Stimulated activated naive CD8-positive, alpha-beta T cell treated with anti-CD3 and anti-CD28 coated beads, Interleukin-15, Interleukin-2, amounts not matched to agents 100 ng/mL and 50 ng/mL, for 24 hours (primary cell): ENCODE measurements around the gene CGNL1.

Experiments
- H3K27ac Mint-ChIP-seq: one replicate; pipeline ENCODE4 v1.8.0; 2021; ENCODE audit warnings: mild to moderate bottlenecking, mixed read lengths
- H3K27me3 Mint-ChIP-seq: one replicate; pipeline ENCODE4 v1.8.0; 2021; ENCODE audit warnings: mixed read lengths
- H3K36me3 Mint-ChIP-seq: one replicate; pipeline ENCODE4 v1.8.0; 2021; ENCODE audit warnings: low read depth, mixed read lengths
- H3K4me1 Mint-ChIP-seq: one replicate; pipeline ENCODE4 v1.8.0; 2021; ENCODE audit warnings: low read depth, mixed read lengths
- H3K4me3 Mint-ChIP-seq: one replicate; pipeline ENCODE4 v1.8.0; 2021; ENCODE audit warnings: mild to moderate bottlenecking, mixed read lengths
- H3K9me3 Mint-ChIP-seq: one replicate; pipeline ENCODE4 v1.8.0; 2021; ENCODE audit warnings: mixed read lengths

CGNL1 gene

GRCh38 chr15:57340682-57341259 is 35.5 kb upstream of the CGNL1 start:
- Mint-ChIP-seq H3K4me3 (no peak overlapping the region), H3K27ac (no peak overlapping the region), H3K9me3 (no peaks in the 10 kb centered on the region), H3K4me1 (no peaks in the 10 kb centered on the region), H3K27me3 (peaks cover 8% of the 10 kb centered on the region), H3K36me3 (no peaks in the 10 kb centered on the region)

- Mint-ChIP-seq H3K9me3 (no peaks in the 10 kb centered on the region), H3K4me3 (no peak overlapping the region), H3K36me3 (no peaks in the 10 kb centered on the region), H3K27ac (no peak overlapping the region), H3K4me1 (no peaks in the 10 kb centered on the region), H3K27me3 (peaks cover 5% of the 10 kb centered on the region)
Observed at GRCh38 chr15:57343048-57343447, 33.3 kb upstream of the CGNL1 start.

GRCh38 chr15:57343498-57343897 is 32.8 kb upstream of the CGNL1 start:
- Mint-ChIP-seq H3K27me3 (peaks cover 5% of the 10 kb centered on the region), H3K4me1 (no peaks in the 10 kb centered on the region), H3K27ac (no peak overlapping the region)

GRCh38 chr15:57344282-57344681 is 32.0 kb upstream of the CGNL1 start:
- no peaks in the 10 kb centered on the region for H3K36me3 Mint-ChIP-seq
- H3K4me3 Mint-ChIP-seq = no peak overlapping the region
- H3K4me1 Mint-ChIP-seq = no peaks in the 10 kb centered on the region
- H3K27me3 Mint-ChIP-seq = peaks cover 5% of the 10 kb centered on the region
- H3K27ac Mint-ChIP-seq = no peak overlapping the region
- no peaks in the 10 kb centered on the region for H3K9me3 Mint-ChIP-seq

More at GRCh38 chr15:57343498-57343897, 32.8 kb upstream of the CGNL1 start:
- Mint-ChIP-seq H3K9me3 (no peaks in the 10 kb centered on the region), H3K36me3 (no peaks in the 10 kb centered on the region), H3K4me3 (no peak overlapping the region)

- Mint-ChIP-seq H3K9me3 (no peaks in the 10 kb centered on the region), H3K36me3 (no peaks in the 10 kb centered on the region), H3K4me3 (no peak overlapping the region), H3K4me1 (no peaks in the 10 kb centered on the region), H3K27me3 (peaks cover under 1% of the 10 kb centered on the region), H3K27ac (no peak overlapping the region)
Observed at GRCh38 chr15:57345584-57345983, 30.7 kb upstream of the CGNL1 start.

- peaks cover 2% of the 10 kb centered on the region for H3K27me3 Mint-ChIP-seq
- H3K27ac Mint-ChIP-seq = no peak overlapping the region
- no peaks in the 10 kb centered on the region for H3K4me1 Mint-ChIP-seq
- no peaks in the 10 kb centered on the region for H3K9me3 Mint-ChIP-seq
- no peak overlapping the region for H3K4me3 Mint-ChIP-seq
- no peaks in the 10 kb centered on the region for H3K36me3 Mint-ChIP-seq
Observed at GRCh38 chr15:57348081-57348480, 28.2 kb upstream of the CGNL1 start.

GRCh38 chr15:57352535-57353316 is 23.6 kb upstream of the CGNL1 start:
- no peaks in the 10 kb centered on the region for H3K9me3 Mint-ChIP-seq
- H3K27me3 Mint-ChIP-seq = peaks cover 4% of the 10 kb centered on the region
- H3K4me1 Mint-ChIP-seq = no peaks in the 10 kb centered on the region
- H3K4me3 Mint-ChIP-seq = no peak overlapping the region
- no peaks in the 10 kb centered on the region for H3K36me3 Mint-ChIP-seq
- no peak overlapping the region for H3K27ac Mint-ChIP-seq

GRCh38 chr15:57353317-57353804 is 22.9 kb upstream of the CGNL1 start:
- no peak overlapping the region for H3K4me3 Mint-ChIP-seq
- H3K4me1 Mint-ChIP-seq = no peaks in the 10 kb centered on the region
- no peaks in the 10 kb centered on the region for H3K36me3 Mint-ChIP-seq
- no peak overlapping the region for H3K27ac Mint-ChIP-seq
- H3K9me3 Mint-ChIP-seq = no peaks in the 10 kb centered on the region
- peaks cover 4% of the 10 kb centered on the region for H3K27me3 Mint-ChIP-seq

GRCh38 chr15:57354436-57355123 is 21.7 kb upstream of the CGNL1 start:
- Mint-ChIP-seq H3K4me1 (no peaks in the 10 kb centered on the region), H3K36me3 (no peaks in the 10 kb centered on the region), H3K27me3 (peaks cover 4% of the 10 kb centered on the region), H3K27ac (no peak overlapping the region), H3K9me3 (no peaks in the 10 kb centered on the region), H3K4me3 (no peak overlapping the region)

GRCh38 chr15:57355259-57355658 is 21.0 kb upstream of the CGNL1 start:
- Mint-ChIP-seq H3K27me3 (peaks cover 4% of the 10 kb centered on the region), H3K27ac (no peak overlapping the region), H3K4me1 (no peaks in the 10 kb centered on the region), H3K4me3 (no peak overlapping the region), H3K9me3 (no peaks in the 10 kb centered on the region), H3K36me3 (no peaks in the 10 kb centered on the region)

GRCh38 chr15:57356178-57356577 is 20.1 kb upstream of the CGNL1 start:
- no peak overlapping the region for H3K27ac Mint-ChIP-seq
- H3K4me1 Mint-ChIP-seq = no peaks in the 10 kb centered on the region
- H3K4me3 Mint-ChIP-seq = no peak overlapping the region
- peaks cover 4% of the 10 kb centered on the region for H3K27me3 Mint-ChIP-seq
- no peaks in the 10 kb centered on the region for H3K36me3 Mint-ChIP-seq
- no peaks in the 10 kb centered on the region for H3K9me3 Mint-ChIP-seq

GRCh38 chr15:57356636-57357035 is 19.7 kb upstream of the CGNL1 start:
- Mint-ChIP-seq H3K27me3 (peaks cover 4% of the 10 kb centered on the region), H3K9me3 (no peaks in the 10 kb centered on the region), H3K4me3 (no peak overlapping the region), H3K36me3 (no peaks in the 10 kb centered on the region), H3K4me1 (no peaks in the 10 kb centered on the region), H3K27ac (no peak overlapping the region)

GRCh38 chr15:57357799-57358198 is 18.5 kb upstream of the CGNL1 start:
- Mint-ChIP-seq H3K27me3 (peaks cover 4% of the 10 kb centered on the region), H3K4me1 (no peaks in the 10 kb centered on the region), H3K4me3 (no peak overlapping the region), H3K36me3 (no peaks in the 10 kb centered on the region), H3K9me3 (no peaks in the 10 kb centered on the region), H3K27ac (no peak overlapping the region)

- Mint-ChIP-seq H3K4me1 (no peaks in the 10 kb centered on the region), H3K36me3 (no peaks in the 10 kb centered on the region), H3K4me3 (no peak overlapping the region), H3K9me3 (no peaks in the 10 kb centered on the region), H3K27ac (no peak overlapping the region), H3K27me3 (no peaks in the 10 kb centered on the region)
Observed at GRCh38 chr15:57358571-57358970, 17.7 kb upstream of the CGNL1 start.

- Mint-ChIP-seq H3K27ac (no peak overlapping the region), H3K27me3 (no peaks in the 10 kb centered on the region), H3K4me1 (no peaks in the 10 kb centered on the region), H3K36me3 (no peaks in the 10 kb centered on the region), H3K9me3 (no peaks in the 10 kb centered on the region), H3K4me3 (no peak overlapping the region)
Observed at GRCh38 chr15:57363661-57364060, 12.6 kb upstream of the CGNL1 start.
